ENCODE results near the gene KEAP1. TPM values are rescaled to one million over a fixed set of nuclear protein-coding genes. Genes with fewer than 3 reads are reported as not detected.

Gene KEAP1
- polyA plus RNA-seq, 4 donors: 35.1 to 73.8 (median 56.4) TPM

DNA sequence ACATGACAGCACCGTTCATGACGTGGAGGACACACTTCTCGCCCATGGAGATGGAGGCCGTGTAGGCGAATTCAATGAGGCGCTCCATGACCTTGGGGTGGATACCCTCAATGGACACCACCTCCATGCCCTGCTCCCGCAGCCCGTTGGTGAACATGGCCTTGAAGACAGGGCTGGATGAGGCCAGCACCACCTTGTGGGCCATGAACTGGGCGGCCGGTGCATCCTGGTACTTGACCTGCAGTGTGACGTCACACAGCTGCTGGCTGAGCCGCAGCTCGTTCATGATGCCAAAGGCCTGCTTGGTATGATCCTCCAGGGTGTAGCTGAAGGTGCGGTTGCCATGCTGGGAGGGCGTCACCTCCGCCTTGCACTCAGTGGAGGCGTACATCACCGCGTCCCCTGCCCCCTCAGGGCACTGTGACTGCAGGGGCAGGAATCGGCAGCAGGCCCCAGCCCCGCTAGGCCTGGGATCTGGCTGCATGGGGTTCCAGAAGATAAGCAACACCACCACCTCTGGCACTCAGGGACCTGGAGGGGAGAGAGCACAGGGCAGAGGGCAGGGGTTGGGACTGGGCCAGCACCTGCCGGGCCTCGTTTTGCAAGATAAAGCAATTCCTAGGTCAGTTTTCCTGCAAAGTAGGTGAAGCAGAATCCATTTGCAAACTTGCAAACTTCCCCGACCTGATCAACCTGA lies 3.5 kb downstream of the KEAP1 start:
- no peaks in the 10 kb centered on the region for H3K9me3 ChIP-seq (ENCODE audit: control insufficient read depth in 2 of 2, insufficient read depth in 1 of 2, low read depth in 1 of 2, low read length in 1 of 2)
- peak overlapping the region in 1 of 3 donors; percentile 94 for H3K27ac ChIP-seq (ENCODE audit: low read depth in 1 of 3, low read length in 2 of 3)
- H3K4me3 ChIP-seq (ENCODE audit: low read depth in 1 of 3, low read length in 3 of 3): no peak overlapping the region
- WGBS, 3 donors: 77 to 88% (median 78%) methylated on average over 24 of the region's 24 CpGs
- no peak for FAIRE-seq
- DNase-seq: no peak
- H3K4me1 ChIP-seq (ENCODE audit: control insufficient read depth in 3 of 3, insufficient read depth in 2 of 3, low read depth in 1 of 3, low read length in 2 of 3): peaks cover 0 to 22% (median 2%) of the 10 kb centered on the region in 3 donors
- H3K36me3 ChIP-seq (ENCODE audit: control insufficient read depth in 3 of 3, insufficient read depth in 2 of 3, low read depth in 1 of 3, low read length in 3 of 3): peaks cover 4 to 53% (median 12%) of the 10 kb centered on the region in 3 donors
- no peaks in the 10 kb centered on the region for H3K27me3 ChIP-seq (ENCODE audit: control insufficient read depth in 3 of 3, insufficient read depth in 3 of 3, low read length in 3 of 3)

DNA sequence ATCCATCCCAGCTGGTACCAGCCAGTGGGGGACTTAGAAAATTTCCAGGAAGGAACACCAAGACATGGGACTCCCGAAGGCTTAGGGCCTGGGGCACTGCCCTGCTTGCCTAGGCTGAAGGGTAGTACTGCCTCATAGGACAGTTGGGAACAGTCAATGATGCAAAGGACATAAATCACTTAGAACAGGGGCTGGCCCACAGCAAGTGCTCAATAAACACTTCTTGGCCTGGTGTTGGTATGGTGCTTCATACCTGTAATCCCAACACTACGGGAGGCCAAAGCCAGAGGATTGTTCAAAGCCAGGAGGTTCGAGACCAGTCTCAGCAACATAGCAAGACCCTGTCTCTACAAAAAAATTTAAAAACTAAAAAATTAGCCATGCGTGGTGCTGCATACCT lies 5.8 kb downstream of the KEAP1 start:
- Histone ChIP-seq H3K36me3 (ENCODE audit: control insufficient read depth in 3 of 3, insufficient read depth in 2 of 3, low read depth in 1 of 3, low read length in 3 of 3) (peaks cover 7 to 71% (median 14%) of the 10 kb centered on the region in 3 donors), H3K27ac (ENCODE audit: low read depth in 1 of 3, low read length in 2 of 3) (no peak overlapping the region), H3K4me3 (ENCODE audit: low read depth in 1 of 3, low read length in 3 of 3) (no peak overlapping the region), H3K9me3 (ENCODE audit: control insufficient read depth in 2 of 2, insufficient read depth in 1 of 2, low read depth in 1 of 2, low read length in 1 of 2) (no peaks in the 10 kb centered on the region), H3K4me1 (ENCODE audit: control insufficient read depth in 3 of 3, insufficient read depth in 2 of 3, low read depth in 1 of 3, low read length in 2 of 3) (peaks cover 0 to 20% (median 2%) of the 10 kb centered on the region in 3 donors), H3K27me3 (ENCODE audit: control insufficient read depth in 3 of 3, insufficient read depth in 3 of 3, low read length in 3 of 3) (no peaks in the 10 kb centered on the region)
- DNase-seq (no peak), FAIRE-seq (no peak)
- 91 to 92% (median 92%) methylated on average over 4 of the region's 4 CpGs for WGBS, 3 donors

DNA sequence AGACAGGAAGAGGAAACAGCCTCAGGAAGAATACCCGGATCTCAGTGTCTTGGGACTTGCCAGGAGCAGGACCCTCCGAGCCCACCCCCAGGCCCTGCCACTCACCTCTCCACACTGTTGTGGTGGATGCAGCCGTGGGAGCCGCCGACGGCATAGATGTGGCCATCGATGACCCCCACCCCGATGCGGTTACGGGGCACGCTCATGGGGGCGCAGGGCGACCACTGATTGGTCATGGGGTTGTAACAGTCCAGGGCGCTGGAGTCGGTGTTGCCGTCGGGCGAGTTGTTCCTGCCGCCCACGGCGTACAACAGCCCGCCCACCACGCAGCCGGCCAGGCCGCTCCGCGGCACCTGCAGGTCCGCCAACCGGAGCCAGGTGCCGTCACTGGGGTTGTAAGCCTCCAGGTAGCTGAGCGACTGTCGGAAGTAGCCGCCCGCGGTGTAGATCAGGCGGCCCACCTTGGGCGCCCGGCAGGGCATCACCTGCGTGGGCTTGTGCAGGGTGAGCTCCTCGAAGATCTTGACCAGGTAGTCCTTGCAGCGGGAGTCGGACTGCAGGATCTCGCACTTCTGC lies 11.6 kb downstream of the KEAP1 start:
- Histone ChIP-seq H3K4me3 (ENCODE audit: low read depth in 1 of 3, low read length in 3 of 3) (no peak overlapping the region), H3K36me3 (ENCODE audit: control insufficient read depth in 3 of 3, insufficient read depth in 2 of 3, low read depth in 1 of 3, low read length in 3 of 3) (peaks cover 22 to 89% (median 25%) of the 10 kb centered on the region in 3 donors), H3K9me3 (ENCODE audit: control insufficient read depth in 2 of 2, insufficient read depth in 1 of 2, low read depth in 1 of 2, low read length in 1 of 2) (no peaks in the 10 kb centered on the region), H3K27ac (ENCODE audit: low read depth in 1 of 3, low read length in 2 of 3) (no peak overlapping the region), H3K4me1 (ENCODE audit: control insufficient read depth in 3 of 3, insufficient read depth in 2 of 3, low read depth in 1 of 3, low read length in 2 of 3) (no peaks in the 10 kb centered on the region), H3K27me3 (ENCODE audit: control insufficient read depth in 3 of 3, insufficient read depth in 3 of 3, low read length in 3 of 3) (no peaks in the 10 kb centered on the region)
- no peak for DNase-seq
- FAIRE-seq: no peak
- 96 to 97% (median 96%) methylated on average over 37 to 43 of the region's 43 CpGs for whole genome bisulfite sequencing, 3 donors

DNA sequence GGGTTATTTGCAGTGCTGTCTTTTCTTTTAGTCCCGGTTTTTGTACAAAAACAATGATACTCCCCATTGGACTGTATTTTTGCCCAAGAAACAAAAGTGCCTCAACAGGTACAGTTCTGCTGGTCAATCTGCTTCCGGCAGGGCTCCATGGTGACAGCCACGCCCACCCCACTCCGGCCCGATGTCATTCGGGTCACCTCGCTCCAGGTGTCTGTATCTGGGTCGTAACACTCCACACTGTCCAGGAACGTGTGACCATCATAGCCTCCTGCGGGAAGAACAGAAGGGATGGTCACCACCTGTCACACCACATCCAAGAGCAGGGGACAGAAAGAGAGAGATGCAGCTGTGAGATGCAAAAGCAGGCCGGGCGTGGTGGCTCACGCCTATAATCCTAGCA lies 16.6 kb downstream of the KEAP1 start:
- Histone ChIP-seq H3K27ac (ENCODE audit: low read depth in 1 of 3, low read length in 2 of 3) (no peak overlapping the region), H3K9me3 (ENCODE audit: control insufficient read depth in 2 of 2, insufficient read depth in 1 of 2, low read depth in 1 of 2, low read length in 1 of 2) (no peaks in the 10 kb centered on the region), H3K36me3 (ENCODE audit: control insufficient read depth in 3 of 3, insufficient read depth in 2 of 3, low read depth in 1 of 3, low read length in 3 of 3) (peaks cover 16 to 74% (median 17%) of the 10 kb centered on the region in 3 donors), H3K4me1 (ENCODE audit: control insufficient read depth in 3 of 3, insufficient read depth in 2 of 3, low read depth in 1 of 3, low read length in 2 of 3) (no peaks in the 10 kb centered on the region), H3K4me3 (ENCODE audit: low read depth in 1 of 3, low read length in 3 of 3) (no peak overlapping the region), H3K27me3 (ENCODE audit: control insufficient read depth in 3 of 3, insufficient read depth in 3 of 3, low read length in 3 of 3) (no peaks in the 10 kb centered on the region)
- DNase-seq (no peak), FAIRE-seq (no peak)
- WGBS, 3 donors: 85 to 89% (median 86%) methylated on average over 13 of the region's 13 CpGs

DNA sequence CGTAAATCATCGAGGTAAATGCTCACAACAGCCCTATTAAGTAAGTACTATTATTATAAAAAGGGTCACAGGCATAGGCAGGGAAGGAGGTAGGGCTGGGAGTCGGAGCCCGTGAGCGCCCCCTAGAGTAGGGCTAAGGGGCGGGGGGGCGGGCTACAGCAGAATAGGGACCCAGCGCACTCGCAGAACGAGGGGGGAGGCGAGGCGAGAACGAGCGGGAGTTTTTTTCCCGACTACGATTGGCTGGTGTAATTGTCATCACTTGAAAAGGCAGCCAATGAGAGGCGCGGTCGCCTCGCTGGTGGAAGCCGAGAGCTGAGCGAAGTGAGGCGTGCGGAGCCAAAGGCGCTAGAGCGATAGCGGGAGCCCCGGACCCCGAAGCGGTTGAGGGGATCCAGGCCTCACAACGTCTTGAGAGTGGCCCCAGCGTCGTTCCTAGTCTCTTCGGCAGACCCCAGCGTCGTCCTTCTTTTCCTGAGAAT lies 24.2 kb downstream of the KEAP1 start:
- Histone ChIP-seq H3K9me3 (ENCODE audit: control insufficient read depth in 2 of 2, insufficient read depth in 1 of 2, low read depth in 1 of 2, low read length in 1 of 2) (no peaks in the 10 kb centered on the region), H3K27ac (ENCODE audit: low read depth in 1 of 3, low read length in 2 of 3) (no peak overlapping the region), H3K4me3 (ENCODE audit: low read depth in 1 of 3, low read length in 3 of 3) (peak overlapping the region in 1 of 3 donors; percentile 17), H3K27me3 (ENCODE audit: control insufficient read depth in 3 of 3, insufficient read depth in 3 of 3, low read length in 3 of 3) (peaks cover 0 to 9% (median 0%) of the 10 kb centered on the region in 3 donors), H3K4me1 (ENCODE audit: control insufficient read depth in 3 of 3, insufficient read depth in 2 of 3, low read depth in 1 of 3, low read length in 2 of 3) (peaks cover 0 to 6% (median 4%) of the 10 kb centered on the region in 3 donors), H3K36me3 (ENCODE audit: control insufficient read depth in 3 of 3, insufficient read depth in 2 of 3, low read depth in 1 of 3, low read length in 3 of 3) (peaks cover 0 to 4% (median 0%) of the 10 kb centered on the region in 3 donors)
- WGBS, 3 donors: 4 to 11% (median 6%) methylated on average over 27 to 36 of the region's 36 CpGs
- FAIRE-seq: no peak
- peak; percentile 79 to 81 for DNase-seq

DNA sequence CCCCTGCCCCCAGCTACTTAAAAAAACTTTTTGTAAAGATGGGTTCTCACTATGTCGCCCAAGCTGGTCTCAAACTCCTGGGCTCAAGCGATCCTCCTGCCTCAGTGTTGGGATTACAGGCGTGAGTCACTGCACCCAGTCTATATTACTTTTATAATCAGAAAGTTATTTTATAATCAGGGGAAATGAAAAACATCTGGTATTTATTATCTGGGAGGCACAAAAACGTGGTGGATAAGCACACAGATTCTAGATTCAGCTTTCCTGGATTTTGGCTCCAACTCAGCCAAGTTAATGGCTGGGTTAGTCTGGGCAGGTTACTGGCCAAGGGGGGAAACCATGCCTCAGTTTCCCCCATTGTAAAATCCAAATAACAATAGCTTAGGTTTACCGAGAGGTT lies 24.7 kb downstream of the KEAP1 start:
- FAIRE-seq: no peak

DNA sequence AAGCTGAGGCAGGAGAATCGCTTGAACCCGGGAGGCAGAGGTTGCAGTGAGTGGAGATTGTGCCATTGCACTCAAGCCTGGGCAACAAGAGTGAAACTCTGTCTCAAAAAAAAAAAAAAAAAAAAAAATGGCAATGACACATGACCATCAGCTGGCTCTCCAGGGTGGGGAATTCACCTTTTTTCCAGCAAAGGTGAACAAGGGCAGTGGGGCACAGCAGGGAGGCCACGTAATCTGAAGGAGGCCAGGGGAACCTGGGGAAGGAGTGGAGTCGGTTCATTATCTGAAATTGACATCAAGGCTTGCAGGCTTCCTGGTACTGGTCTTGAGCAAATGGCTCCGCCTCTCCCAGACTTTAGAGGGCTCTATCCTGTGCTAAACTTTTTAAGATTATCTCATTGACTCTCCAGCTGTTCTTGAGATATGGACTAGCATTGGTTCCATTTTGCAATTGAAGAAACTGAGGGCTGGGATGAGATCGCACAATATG lies 28.1 kb downstream of the KEAP1 start:
- peak in 1 of 2 donors; percentile 18 for DNase-seq
- 44 to 58% (median 53%) methylated on average over 6 of the region's 6 CpGs for WGBS, 3 donors
- Histone ChIP-seq H3K9me3 (ENCODE audit: control insufficient read depth in 2 of 2, insufficient read depth in 1 of 2, low read depth in 1 of 2, low read length in 1 of 2) (no peaks in the 10 kb centered on the region), H3K27ac (ENCODE audit: low read depth in 1 of 3, low read length in 2 of 3) (no peak overlapping the region), H3K4me1 (ENCODE audit: control insufficient read depth in 3 of 3, insufficient read depth in 2 of 3, low read depth in 1 of 3, low read length in 2 of 3) (peaks cover 0 to 6% (median 4%) of the 10 kb centered on the region in 3 donors), H3K36me3 (ENCODE audit: control insufficient read depth in 3 of 3, insufficient read depth in 2 of 3, low read depth in 1 of 3, low read length in 3 of 3) (no peaks in the 10 kb centered on the region), H3K27me3 (ENCODE audit: control insufficient read depth in 3 of 3, insufficient read depth in 3 of 3, low read length in 3 of 3) (peaks cover 0 to 9% (median 0%) of the 10 kb centered on the region in 3 donors), H3K4me3 (ENCODE audit: low read depth in 1 of 3, low read length in 3 of 3) (no peak overlapping the region)
- no peak for FAIRE-seq

More for the DNA sequence above, 24.7 kb downstream of the KEAP1 start:
- DNase-seq: no peak
- no peak overlapping the region for H3K4me3 ChIP-seq (ENCODE audit: low read depth in 1 of 3, low read length in 3 of 3)
- H3K36me3 ChIP-seq (ENCODE audit: control insufficient read depth in 3 of 3, insufficient read depth in 2 of 3, low read depth in 1 of 3, low read length in 3 of 3): peaks cover 0 to 3% (median 0%) of the 10 kb centered on the region in 3 donors
- H3K9me3 ChIP-seq (ENCODE audit: control insufficient read depth in 2 of 2, insufficient read depth in 1 of 2, low read depth in 1 of 2, low read length in 1 of 2): no peaks in the 10 kb centered on the region
- no peak overlapping the region for H3K27ac ChIP-seq (ENCODE audit: low read depth in 1 of 3, low read length in 2 of 3)
- H3K27me3 ChIP-seq (ENCODE audit: control insufficient read depth in 3 of 3, insufficient read depth in 3 of 3, low read length in 3 of 3): peaks cover 0 to 9% (median 0%) of the 10 kb centered on the region in 3 donors
- H3K4me1 ChIP-seq (ENCODE audit: control insufficient read depth in 3 of 3, insufficient read depth in 2 of 3, low read depth in 1 of 3, low read length in 2 of 3): peaks cover 0 to 6% (median 4%) of the 10 kb centered on the region in 3 donors
- 12 to 34% (median 25%) methylated on average over 5 of the region's 5 CpGs for WGBS, 3 donors

DNA sequence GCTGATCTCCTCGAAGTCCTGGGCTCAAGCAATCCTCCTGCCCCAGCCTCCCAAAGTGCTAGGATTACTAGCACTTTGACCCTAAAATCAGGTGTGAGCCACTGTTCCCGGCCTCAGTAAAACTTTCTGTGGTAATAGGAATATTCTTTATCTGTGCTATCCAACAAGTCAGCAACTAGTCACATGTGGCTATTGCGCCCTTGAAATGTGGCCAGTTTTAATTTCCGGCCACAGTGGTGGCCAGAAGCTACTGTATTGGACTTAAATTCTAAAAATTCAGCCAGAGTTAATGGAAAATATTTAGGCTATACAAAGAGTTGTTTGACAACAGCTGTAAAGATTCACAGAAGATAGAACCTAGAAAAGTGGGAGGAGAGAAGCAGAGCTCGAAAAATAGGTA lies 30.0 kb downstream of the KEAP1 start:
- FAIRE-seq (no peak), DNase-seq (no peak)
- Histone ChIP-seq H3K4me1 (ENCODE audit: control insufficient read depth in 3 of 3, insufficient read depth in 2 of 3, low read depth in 1 of 3, low read length in 2 of 3) (no peaks in the 10 kb centered on the region), H3K9me3 (ENCODE audit: control insufficient read depth in 2 of 2, insufficient read depth in 1 of 2, low read depth in 1 of 2, low read length in 1 of 2) (no peaks in the 10 kb centered on the region), H3K36me3 (ENCODE audit: control insufficient read depth in 3 of 3, insufficient read depth in 2 of 3, low read depth in 1 of 3, low read length in 3 of 3) (no peaks in the 10 kb centered on the region), H3K27ac (ENCODE audit: low read depth in 1 of 3, low read length in 2 of 3) (no peak overlapping the region), H3K27me3 (ENCODE audit: control insufficient read depth in 3 of 3, insufficient read depth in 3 of 3, low read length in 3 of 3) (peaks cover 0 to 12% (median 0%) of the 10 kb centered on the region in 3 donors), H3K4me3 (ENCODE audit: low read depth in 1 of 3, low read length in 3 of 3) (no peak overlapping the region)
- 59 to 67% (median 63%) methylated on average over 5 of the region's 5 CpGs for WGBS, 3 donors
